Esophagus squamous epithelium (tissue), 4 donors: ENCODE measurements around the gene FBLN5.

Experiments used
- POLR2A ChIP-seq, 4 donors: fragments of 450-650 bp; IDR thresholded peaks; one replicate each; pipeline ENCODE4 v1.6.1; 2017; ENCODE audit warnings: antibody characterized with exemption in 4 of 4, mild to moderate bottlenecking in 4 of 4, moderate library complexity in 3 of 4
- TF ChIP-seq, protein P1 (sequence below), 6 experiments: fragments of 450-650 bp in 4 of 6; fragments of 200-600 bp in 2 of 6; sonication (generic) in 2 of 6; IDR thresholded peaks; one replicate each; pipeline ENCODE4 v1.5.1; 2016 to 2019; ENCODE audit warnings: antibody characterized with exemption in 6 of 6, mild to moderate bottlenecking in 4 of 6, moderate library complexity in 4 of 6

- TF ChIP-seq, protein P1, sequence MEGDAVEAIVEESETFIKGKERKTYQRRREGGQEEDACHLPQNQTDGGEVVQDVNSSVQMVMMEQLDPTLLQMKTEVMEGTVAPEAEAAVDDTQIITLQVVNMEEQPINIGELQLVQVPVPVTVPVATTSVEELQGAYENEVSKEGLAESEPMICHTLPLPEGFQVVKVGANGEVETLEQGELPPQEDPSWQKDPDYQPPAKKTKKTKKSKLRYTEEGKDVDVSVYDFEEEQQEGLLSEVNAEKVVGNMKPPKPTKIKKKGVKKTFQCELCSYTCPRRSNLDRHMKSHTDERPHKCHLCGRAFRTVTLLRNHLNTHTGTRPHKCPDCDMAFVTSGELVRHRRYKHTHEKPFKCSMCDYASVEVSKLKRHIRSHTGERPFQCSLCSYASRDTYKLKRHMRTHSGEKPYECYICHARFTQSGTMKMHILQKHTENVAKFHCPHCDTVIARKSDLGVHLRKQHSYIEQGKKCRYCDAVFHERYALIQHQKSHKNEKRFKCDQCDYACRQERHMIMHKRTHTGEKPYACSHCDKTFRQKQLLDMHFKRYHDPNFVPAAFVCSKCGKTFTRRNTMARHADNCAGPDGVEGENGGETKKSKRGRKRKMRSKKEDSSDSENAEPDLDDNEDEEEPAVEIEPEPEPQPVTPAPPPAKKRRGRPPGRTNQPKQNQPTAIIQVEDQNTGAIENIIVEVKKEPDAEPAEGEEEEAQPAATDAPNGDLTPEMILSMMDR (IDR thresholded peaks at IDR 0.05), result no peak
- TF ChIP-seq POLR2A (IDR thresholded peaks at IDR 0.05), result no peak
These were observed 62.8 kb downstream of the FBLN5 start for GRCh38 chr14:91884664-91885063.
